Trophoblast cell (in vitro differentiated cells and primary cell): Measurements from ENCODE around the gene LDHAL6A.

Experiments used
- DNase-seq, 2 donors: peaks; one replicate each; pipeline ENCODE4 v3.0.0-alpha.2; 2016
- H2AFZ ChIP-seq: 2 replicates; pipeline ENCODE4 v1.6.1; 2013; ENCODE audit warnings: low read length, moderate library complexity, mild to moderate bottlenecking; ENCODE audit not compliant: insufficient read depth, poor library complexity
- H2AK5ac ChIP-seq: 2 replicates; pipeline ENCODE4 v1.6.1; 2013; ENCODE audit warnings: mild to moderate bottlenecking, low read length
- H2BK120ac ChIP-seq: 2 replicates; pipeline ENCODE4 v1.6.1; 2013; ENCODE audit warnings: low read length, mild to moderate bottlenecking, moderate library complexity; ENCODE audit not compliant: insufficient read depth, poor library complexity
- H2BK12ac ChIP-seq: 2 replicates; pipeline ENCODE4 v1.6.1; 2013; ENCODE audit warnings: mild to moderate bottlenecking, low read length, moderate library complexity
- H2BK5ac ChIP-seq: 2 replicates; pipeline ENCODE4 v1.6.1; 2013; ENCODE audit warnings: low read length, low read depth, moderate library complexity, mild to moderate bottlenecking; ENCODE audit not compliant: poor library complexity
- H3K14ac ChIP-seq: 2 replicates; pipeline ENCODE4 v1.6.1; 2013; ENCODE audit warnings: mild to moderate bottlenecking, low read length
- H3K18ac ChIP-seq: 2 replicates; pipeline ENCODE4 v1.6.1; 2013; ENCODE audit warnings: mild to moderate bottlenecking, low read length
- H3K23ac ChIP-seq: 2 replicates; pipeline ENCODE4 v1.6.1; 2013; ENCODE audit warnings: low read length
- H3K27ac ChIP-seq: 2 replicates; pipeline ENCODE4 v1.5.1; 2013; ENCODE audit warnings: low read depth, mild to moderate bottlenecking, inconsistent platforms, low read length, moderate library complexity
- H3K27me3 ChIP-seq: 2 replicates; pipeline ENCODE4 v1.6.1; 2013; ENCODE audit warnings: inconsistent platforms, mild to moderate bottlenecking, low read length, moderate library complexity; ENCODE audit not compliant: insufficient read depth
- H3K36me3 ChIP-seq, 2 experiments: 1 replicate in 1 of 2; 2 replicates in 1 of 2; pipeline ENCODE4 v1.6.1; 2013; ENCODE audit warnings: low read length in 2 of 2, mild to moderate bottlenecking in 2 of 2, moderate library complexity in 1 of 2; ENCODE audit not compliant: insufficient read depth in 2 of 2, control insufficient read depth in 1 of 2
- H3K4ac ChIP-seq: 2 replicates; pipeline ENCODE4 v1.6.1; 2013; ENCODE audit warnings: low read depth, mild to moderate bottlenecking, low read length, moderate library complexity
- H3K4me1 ChIP-seq, 2 experiments: 1 replicate in 1 of 2; 2 replicates in 1 of 2; pipeline ENCODE4 v1.6.1; 2013; ENCODE audit warnings: low read length in 2 of 2, mild to moderate bottlenecking in 2 of 2, moderate library complexity in 1 of 2; ENCODE audit not compliant: insufficient read depth in 2 of 2, control insufficient read depth in 1 of 2
- H3K4me2 ChIP-seq: 2 replicates; pipeline ENCODE4 v1.6.1; 2013; ENCODE audit warnings: inconsistent platforms, mild to moderate bottlenecking, low read length, moderate library complexity
- H3K4me3 ChIP-seq: 2 replicates; pipeline ENCODE4 v1.5.1; 2013; ENCODE audit warnings: mild to moderate bottlenecking, low read depth, low read length, inconsistent platforms
- H3K79me1 ChIP-seq: one replicate; pipeline ENCODE4 v1.6.1; 2013; ENCODE audit warnings: low read length
- H3K79me2 ChIP-seq: 2 replicates; pipeline ENCODE4 v1.6.1; 2013; ENCODE audit warnings: low read length, mild to moderate bottlenecking; ENCODE audit not compliant: control insufficient read depth, insufficient read depth, poor library complexity
- H3K9ac ChIP-seq: 2 replicates; pipeline ENCODE4 v1.6.1; 2013; ENCODE audit warnings: mild to moderate bottlenecking, low read length
- H3K9me3 ChIP-seq: 2 replicates; pipeline ENCODE4 v1.6.1; 2013; ENCODE audit warnings: low read depth, mild to moderate bottlenecking, control low read depth, inconsistent platforms, low read length; ENCODE audit not compliant: insufficient read depth
- H4K12ac ChIP-seq: 2 replicates; pipeline ENCODE4 v1.6.1; 2013; ENCODE audit warnings: low read depth, mild to moderate bottlenecking, low read length, moderate library complexity
- H4K8ac ChIP-seq: 2 replicates; pipeline ENCODE4 v1.6.1; 2013; ENCODE audit warnings: low read depth, mild to moderate bottlenecking, low read length, moderate library complexity
- H4K91ac ChIP-seq: one replicate; pipeline ENCODE4 v1.6.1; 2013; ENCODE audit warnings: low read depth, mild to moderate bottlenecking, low read length, moderate library complexity
- WGBS: extraction: QIAGEN DNeasy Blood & Tissue Kit; methylation state at CpG from one replicate; pipeline ENCODE4 v1.1.7; 2013; ENCODE audit warnings: missing lambda C conversion rate; ENCODE audit not compliant: insufficient read length, insufficient coverage; ENCODE audit errors: extremely low coverage; 5-methylcytosine and 5-hydroxymethylcytosine counted together

Gene LDHAL6A

GRCh38 chr11:18468059-18468458, 12.4 kb downstream of the LDHAL6A start:
- H3K4me3 ChIP-seq: no peak overlapping the region
- H3K36me3 ChIP-seq: no peaks in the 10 kb centered on the region
- no peak overlapping the region for H3K23ac ChIP-seq
- no peak overlapping the region for H3K18ac ChIP-seq
- no peak overlapping the region for H2BK12ac ChIP-seq
- no peaks in the 10 kb centered on the region for H3K27me3 ChIP-seq
- H4K91ac ChIP-seq: no peak overlapping the region
- H3K14ac ChIP-seq: no peak overlapping the region
- H2AK5ac ChIP-seq: no peak overlapping the region
- H2BK120ac ChIP-seq: no peak overlapping the region
- no peak overlapping the region for H2AFZ ChIP-seq
- no peaks in the 10 kb centered on the region for H3K79me2 ChIP-seq
- no peak overlapping the region for H2BK5ac ChIP-seq
- no peak overlapping the region for H4K12ac ChIP-seq
- no CpG with 5 or more reads among the region's 2 CpGs for WGBS
- H3K4me1 ChIP-seq: no peaks in the 10 kb centered on the region
- H3K79me1 ChIP-seq: no peaks in the 10 kb centered on the region
- no peak overlapping the region for H3K4ac ChIP-seq
- H3K27ac ChIP-seq: no peak overlapping the region
- no peak overlapping the region for H3K4me2 ChIP-seq
- H3K9ac ChIP-seq: no peak overlapping the region
- no peaks in the 10 kb centered on the region for H3K9me3 ChIP-seq
- no peak for DNase-seq
- H4K8ac ChIP-seq: no peak overlapping the region

DNA sequence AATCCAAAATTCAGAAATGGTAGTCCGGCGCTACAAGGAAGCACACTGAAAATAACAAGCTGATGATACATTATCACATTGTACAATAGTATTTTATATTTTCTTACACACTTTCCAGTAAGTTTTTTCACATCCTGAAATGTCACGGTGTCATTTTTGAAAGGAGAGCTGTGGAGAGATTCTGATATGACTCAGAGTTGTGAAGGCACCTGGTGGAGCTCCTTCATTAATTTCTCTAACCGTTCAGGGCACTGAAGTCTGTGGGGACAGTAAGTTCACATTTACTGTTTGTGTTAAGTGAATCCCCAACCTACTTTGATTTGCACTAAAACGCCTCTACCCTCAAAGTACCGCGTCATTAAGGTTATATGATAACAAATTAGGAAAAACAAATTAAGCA, 13.3 kb downstream of the LDHAL6A start:
- Histone ChIP-seq H2AK5ac (no peak overlapping the region), H3K79me1 (no peaks in the 10 kb centered on the region), H2BK5ac (no peak overlapping the region), H4K12ac (no peak overlapping the region), H2BK12ac (no peak overlapping the region), H3K9me3 (no peaks in the 10 kb centered on the region), H3K36me3 (no peaks in the 10 kb centered on the region), H4K8ac (no peak overlapping the region), H2BK120ac (no peak overlapping the region), H3K18ac (no peak overlapping the region), H3K4me2 (no peak overlapping the region), H3K4me1 (no peaks in the 10 kb centered on the region), H3K79me2 (no peaks in the 10 kb centered on the region), H2AFZ (no peak overlapping the region), H3K27ac (no peak overlapping the region), H4K91ac (no peak overlapping the region), H3K14ac (no peak overlapping the region), H3K27me3 (no peaks in the 10 kb centered on the region), H3K4me3 (no peak overlapping the region), H3K9ac (no peak overlapping the region), H3K23ac (no peak overlapping the region), H3K4ac (no peak overlapping the region)
- no CpG with 5 or more reads among the region's 7 CpGs for WGBS
- no peak for DNase-seq

- H2AFZ ChIP-seq: no peak overlapping the region
- no peaks in the 10 kb centered on the region for H3K4me1 ChIP-seq
- no peak overlapping the region for H2AK5ac ChIP-seq
- no peak overlapping the region for H4K12ac ChIP-seq
- H3K79me2 ChIP-seq: no peaks in the 10 kb centered on the region
- peaks cover under 1 to 1% of the 10 kb centered on the region in 2 experiments for H3K36me3 ChIP-seq
- no peak overlapping the region for H4K8ac ChIP-seq
- H4K91ac ChIP-seq: no peak overlapping the region
- no peak overlapping the region for H3K18ac ChIP-seq
- H3K27me3 ChIP-seq: no peaks in the 10 kb centered on the region
- H3K9me3 ChIP-seq: no peaks in the 10 kb centered on the region
- no peak overlapping the region for H3K4me2 ChIP-seq
- H3K4ac ChIP-seq: no peak overlapping the region
- H2BK12ac ChIP-seq: no peak overlapping the region
- WGBS: no CpG with 5 or more reads among the region's 3 CpGs
- no peak overlapping the region for H2BK5ac ChIP-seq
- no peak overlapping the region for H3K9ac ChIP-seq
- no peak overlapping the region for H3K4me3 ChIP-seq
- H3K79me1 ChIP-seq: no peaks in the 10 kb centered on the region
- H2BK120ac ChIP-seq: no peak overlapping the region
- no peak overlapping the region for H3K23ac ChIP-seq
- no peak overlapping the region for H3K27ac ChIP-seq
- H3K14ac ChIP-seq: no peak overlapping the region
- DNase-seq: no peak
Observed at GRCh38 chr11:18471995-18472394, 16.3 kb downstream of the LDHAL6A start.

GRCh38 chr11:18472587-18472986, 16.9 kb downstream of the LDHAL6A start:
- Histone ChIP-seq H4K12ac (no peak overlapping the region), H3K79me2 (no peaks in the 10 kb centered on the region), H3K4me1 (no peaks in the 10 kb centered on the region), H3K4ac (no peak overlapping the region), H4K91ac (no peak overlapping the region), H3K9ac (no peak overlapping the region), H2AK5ac (no peak overlapping the region), H4K8ac (no peak overlapping the region), H3K14ac (no peak overlapping the region), H3K23ac (no peak overlapping the region), H2AFZ (no peak overlapping the region), H3K18ac (no peak overlapping the region), H3K36me3 (peaks cover 3% of the 10 kb centered on the region in 2 experiments), H3K4me2 (no peak overlapping the region), H3K27ac (no peak overlapping the region), H3K4me3 (no peak overlapping the region), H2BK5ac (no peak overlapping the region), H3K27me3 (no peaks in the 10 kb centered on the region), H2BK120ac (no peak overlapping the region), H2BK12ac (no peak overlapping the region), H3K9me3 (no peaks in the 10 kb centered on the region), H3K79me1 (no peaks in the 10 kb centered on the region)
- DNase-seq: no peak
